IPS-15b (cell line): ENCODE measurements around the gene LAMTOR1.
"Not testable (repeated sequence)": the region's sequence is repeated elsewhere in the genome, so short reads cannot be mapped to it uniquely, and the experiment has no call there.

Source experiments
- H3K27me3 ChIP-seq: one replicate; pipeline ENCODE4 v1.6.1; 2013; ENCODE audit warnings: low read length; ENCODE audit not compliant: control insufficient read depth, insufficient read depth
- H3K36me3 ChIP-seq: one replicate; pipeline ENCODE4 v1.6.1; 2013; ENCODE audit warnings: low read length; ENCODE audit not compliant: control insufficient read depth, insufficient read depth
- H3K4me1 ChIP-seq: one replicate; pipeline ENCODE4 v1.6.1; 2013; ENCODE audit warnings: mild to moderate bottlenecking, low read length; ENCODE audit not compliant: control insufficient read depth, insufficient read depth
- H3K4me3 ChIP-seq: one replicate; pipeline ENCODE4 v1.5.1; 2013; ENCODE audit warnings: low read depth, low read length
- H3K9ac ChIP-seq: one replicate; pipeline ENCODE4 v1.6.1; 2013; ENCODE audit warnings: low read depth, mild to moderate bottlenecking, low read length
- H3K9me3 ChIP-seq: one replicate; pipeline ENCODE4 v1.6.1; 2013; ENCODE audit warnings: mild to moderate bottlenecking, low read length; ENCODE audit not compliant: control insufficient read depth, insufficient read depth

The LAMTOR1 gene

GRCh38 chr11:72102946-72103753 is at the start of gene LAMTOR1:
Gene LAMTOR1, minus strand, starts transcription at chr11:72103297. Its CDS starts 73 bp downstream, at chr11:72103224.
- H3K4me3 ChIP-seq = peak within 1 kb of the TSS; percentile 100
- H3K36me3 ChIP-seq = peaks cover 27% of the 10 kb centered on the region
- H3K9ac ChIP-seq = peak within 1 kb of the TSS; percentile 98
- peaks cover 6% of the 10 kb centered on the region for H3K4me1 ChIP-seq
- H3K9me3 ChIP-seq = no peaks in the 10 kb centered on the region
- H3K27me3 ChIP-seq = no peaks in the 10 kb centered on the region

- Histone ChIP-seq H3K9me3 (no peaks in the 10 kb centered on the region), H3K4me3 (no peak overlapping the region), H3K9ac (no peak overlapping the region), H3K4me1 (no peaks in the 10 kb centered on the region), H3K36me3 (no peaks in the 10 kb centered on the region), H3K27me3 (no peaks in the 10 kb centered on the region)
These were observed 47.8 kb upstream of the LAMTOR1 start for GRCh38 chr11:72150882-72151281.

GRCh38 chr11:72146625-72147024 is 43.5 kb upstream of the LAMTOR1 start:
- Histone ChIP-seq H3K9ac (no peak overlapping the region), H3K4me3 (no peak overlapping the region), H3K27me3 (no peaks in the 10 kb centered on the region), H3K4me1 (no peaks in the 10 kb centered on the region), H3K9me3 (no peaks in the 10 kb centered on the region), H3K36me3 (no peaks in the 10 kb centered on the region)

- Histone ChIP-seq H3K4me3 (no peak overlapping the region), H3K36me3 (no peaks in the 10 kb centered on the region), H3K4me1 (no peaks in the 10 kb centered on the region), H3K27me3 (no peaks in the 10 kb centered on the region), H3K9me3 (no peaks in the 10 kb centered on the region), H3K9ac (no peak overlapping the region)
These were observed 41.9 kb upstream of the LAMTOR1 start for GRCh38 chr11:72144807-72145565.

- not testable (repeated sequence) for H3K36me3 ChIP-seq, H3K9me3 ChIP-seq, H3K4me1 ChIP-seq, H3K9ac ChIP-seq, H3K4me3 ChIP-seq, H3K27me3 ChIP-seq
These were observed 39.4 kb upstream of the LAMTOR1 start for GRCh38 chr11:72142543-72142942.

- not testable (repeated sequence) for H3K4me3 ChIP-seq, H3K9me3 ChIP-seq, H3K4me1 ChIP-seq, H3K9ac ChIP-seq, H3K27me3 ChIP-seq, H3K36me3 ChIP-seq
These were observed 39.0 kb upstream of the LAMTOR1 start for GRCh38 chr11:72142086-72142485.

GRCh38 chr11:72141066-72141465 is 38.0 kb upstream of the LAMTOR1 start:
- no peaks in the 10 kb centered on the region for H3K9me3 ChIP-seq
- no peaks in the 10 kb centered on the region for H3K27me3 ChIP-seq
- H3K36me3 ChIP-seq = no peaks in the 10 kb centered on the region
- H3K4me1 ChIP-seq = no peaks in the 10 kb centered on the region
- no peak overlapping the region for H3K9ac ChIP-seq
- H3K4me3 ChIP-seq = no peak overlapping the region

GRCh38 chr11:72140661-72141060 is 37.6 kb upstream of the LAMTOR1 start:
- no peak overlapping the region for H3K9ac ChIP-seq
- H3K9me3 ChIP-seq = no peaks in the 10 kb centered on the region
- no peaks in the 10 kb centered on the region for H3K4me1 ChIP-seq
- no peaks in the 10 kb centered on the region for H3K36me3 ChIP-seq
- no peaks in the 10 kb centered on the region for H3K27me3 ChIP-seq
- no peak overlapping the region for H3K4me3 ChIP-seq

- no peaks in the 10 kb centered on the region for H3K4me1 ChIP-seq
- no peaks in the 10 kb centered on the region for H3K27me3 ChIP-seq
- no peak overlapping the region for H3K4me3 ChIP-seq
- no peaks in the 10 kb centered on the region for H3K9me3 ChIP-seq
- H3K36me3 ChIP-seq = no peaks in the 10 kb centered on the region
- no peak overlapping the region for H3K9ac ChIP-seq
These were observed 36.4 kb upstream of the LAMTOR1 start for GRCh38 chr11:72139500-72139899.

- Histone ChIP-seq H3K36me3 (no peaks in the 10 kb centered on the region), H3K4me3 (no peak overlapping the region), H3K27me3 (no peaks in the 10 kb centered on the region), H3K9ac (no peak overlapping the region), H3K9me3 (no peaks in the 10 kb centered on the region), H3K4me1 (no peaks in the 10 kb centered on the region)
These were observed 35.8 kb upstream of the LAMTOR1 start for GRCh38 chr11:72138821-72139390.

GRCh38 chr11:72136684-72137262 is 33.7 kb upstream of the LAMTOR1 start:
- Histone ChIP-seq H3K4me1 (no peaks in the 10 kb centered on the region), H3K9ac (no peak overlapping the region), H3K36me3 (no peaks in the 10 kb centered on the region), H3K27me3 (peaks cover 2% of the 10 kb centered on the region), H3K9me3 (no peaks in the 10 kb centered on the region), H3K4me3 (no peak overlapping the region)
